C4-2B (cell line): Measurements from ENCODE around the gene PARD3B.

Experiments
- H3K27ac ChIP-seq: fragments of 450-650 bp; 2 replicates; pipeline ENCODE4 v1.5.1; 2017
- ZFX ChIP-seq: fragments of 450-650 bp; IDR thresholded peaks from 2 replicates; pipeline ENCODE4 v1.6.1; 2017
- TF ChIP-seq, protein P1 (sequence below): fragments of 450-650 bp; conservative IDR thresholded peaks from 2 replicates; pipeline ENCODE4 v1.5.1; 2017; ENCODE audit warnings: mild to moderate bottlenecking

PARD3B gene

GRCh38 chr2:205169012-205169411 is 623.7 kb downstream of the PARD3B start:
- no peak overlapping the region for H3K27ac ChIP-seq
- TF ChIP-seq ZFX, result no peak
- TF ChIP-seq, protein P1, sequence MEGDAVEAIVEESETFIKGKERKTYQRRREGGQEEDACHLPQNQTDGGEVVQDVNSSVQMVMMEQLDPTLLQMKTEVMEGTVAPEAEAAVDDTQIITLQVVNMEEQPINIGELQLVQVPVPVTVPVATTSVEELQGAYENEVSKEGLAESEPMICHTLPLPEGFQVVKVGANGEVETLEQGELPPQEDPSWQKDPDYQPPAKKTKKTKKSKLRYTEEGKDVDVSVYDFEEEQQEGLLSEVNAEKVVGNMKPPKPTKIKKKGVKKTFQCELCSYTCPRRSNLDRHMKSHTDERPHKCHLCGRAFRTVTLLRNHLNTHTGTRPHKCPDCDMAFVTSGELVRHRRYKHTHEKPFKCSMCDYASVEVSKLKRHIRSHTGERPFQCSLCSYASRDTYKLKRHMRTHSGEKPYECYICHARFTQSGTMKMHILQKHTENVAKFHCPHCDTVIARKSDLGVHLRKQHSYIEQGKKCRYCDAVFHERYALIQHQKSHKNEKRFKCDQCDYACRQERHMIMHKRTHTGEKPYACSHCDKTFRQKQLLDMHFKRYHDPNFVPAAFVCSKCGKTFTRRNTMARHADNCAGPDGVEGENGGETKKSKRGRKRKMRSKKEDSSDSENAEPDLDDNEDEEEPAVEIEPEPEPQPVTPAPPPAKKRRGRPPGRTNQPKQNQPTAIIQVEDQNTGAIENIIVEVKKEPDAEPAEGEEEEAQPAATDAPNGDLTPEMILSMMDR, result no peak

- TF ChIP-seq, protein P1, result no peak
- no peak for TF ChIP-seq ZFX
These were observed 624.2 kb downstream of the PARD3B start for GRCh38 chr2:205169464-205169863.

DNA sequence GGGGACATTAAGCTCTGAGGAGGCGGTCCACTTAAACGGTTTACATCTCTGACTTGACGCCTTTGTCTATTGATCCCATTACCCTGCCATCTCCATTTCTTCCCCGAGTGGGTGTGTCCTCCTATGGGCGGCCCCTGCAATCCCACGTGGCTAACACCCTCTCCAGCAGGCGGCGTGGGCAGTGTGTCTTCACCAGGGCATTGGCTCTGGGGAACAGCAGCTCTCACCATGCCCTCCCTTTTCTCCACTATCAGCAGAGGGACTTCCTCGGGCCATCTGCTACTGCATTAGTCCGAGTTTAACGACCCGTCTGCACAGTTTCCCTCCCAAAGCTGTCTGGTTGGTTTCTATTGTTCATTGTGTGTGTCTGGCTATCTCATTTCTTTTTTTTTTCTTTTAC is 625.1 kb downstream of the PARD3B start:
- TF ChIP-seq, protein P1, result no peak
- no peak for TF ChIP-seq ZFX
- no peak overlapping the region for H3K27ac ChIP-seq

More at GRCh38 chr2:205169464-205169863, 624.2 kb downstream of the PARD3B start:
- no peak overlapping the region for H3K27ac ChIP-seq

DNA sequence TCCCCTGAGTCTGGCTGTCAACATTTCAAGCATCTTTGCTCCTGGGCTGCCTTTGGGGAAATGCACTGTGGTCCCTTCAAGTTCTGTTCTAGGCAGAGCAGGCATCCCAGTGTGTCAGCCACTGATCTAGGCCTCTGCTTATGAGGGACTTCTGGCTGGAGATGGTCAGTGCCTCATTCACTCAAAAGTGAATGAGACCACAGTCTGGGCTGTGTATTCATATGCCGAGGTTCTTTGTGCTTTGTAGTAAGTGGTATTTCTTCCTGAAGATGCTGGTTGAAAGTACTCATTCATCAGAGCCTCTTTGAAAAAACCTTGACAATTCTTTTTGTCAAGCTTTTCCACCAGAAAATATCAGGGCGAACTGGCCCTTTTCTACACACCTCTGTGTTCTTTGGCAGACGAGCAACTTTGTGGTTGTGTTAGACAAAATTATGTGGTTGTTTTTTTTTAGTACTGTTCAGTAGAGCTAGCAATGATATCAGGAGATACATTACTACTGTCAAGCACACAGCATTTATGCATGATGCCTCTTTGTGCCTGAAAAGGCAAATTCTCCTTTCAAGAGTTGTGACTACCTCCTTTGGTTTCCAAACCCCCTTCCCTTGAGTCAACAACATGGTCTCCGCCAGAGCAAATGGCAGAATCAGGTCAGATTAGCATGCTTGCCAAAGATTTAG is 626.1 kb downstream of the PARD3B start:
- H3K27ac ChIP-seq, result no peak overlapping the region
- TF ChIP-seq ZFX, result no peak
- TF ChIP-seq, protein P1, result no peak

GRCh38 chr2:205175831-205176230 is 630.6 kb downstream of the PARD3B start:
- TF ChIP-seq, protein P1, result no peak
- no peak for TF ChIP-seq ZFX
- no peak overlapping the region for H3K27ac ChIP-seq

DNA sequence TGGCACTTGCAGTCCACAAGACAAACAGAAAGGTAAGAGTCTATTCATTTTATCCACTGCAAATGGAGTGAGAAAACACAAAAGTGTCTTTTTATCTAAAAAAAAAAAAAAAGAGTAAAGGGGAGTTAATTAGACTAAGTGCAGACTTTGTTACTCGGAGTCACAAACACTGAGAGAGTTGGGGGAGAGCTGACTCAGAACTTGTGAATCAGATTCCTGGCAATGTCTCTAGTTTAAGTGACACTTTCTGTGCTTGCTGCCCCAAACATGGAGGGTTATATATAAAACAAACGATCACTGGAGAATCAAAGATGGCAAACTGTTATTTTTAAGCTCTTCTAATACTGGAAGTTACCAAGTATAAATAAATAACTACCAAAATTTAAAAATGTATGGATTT is 631.3 kb downstream of the PARD3B start:
- no peak overlapping the region for H3K27ac ChIP-seq
- no peak for TF ChIP-seq ZFX
- TF ChIP-seq, protein P1, result no peak

GRCh38 chr2:205177546-205177945 is 632.3 kb downstream of the PARD3B start:
- no peak overlapping the region for H3K27ac ChIP-seq
- no peak for TF ChIP-seq ZFX
- TF ChIP-seq, protein P1, result no peak
